ENCODE data around the gene PITPNC1. TPM values are rescaled to one million over a fixed set of nuclear protein-coding genes. Genes with fewer than 3 reads are reported as not detected.
"Not testable (repeated sequence)": the region's sequence is repeated elsewhere in the genome, so short reads cannot be mapped to it uniquely, and the experiment has no call there.

Gene PITPNC1
- total RNA-seq, 2 experiments from 2014 or later = 44.9 to 67.6 TPM

DNA sequence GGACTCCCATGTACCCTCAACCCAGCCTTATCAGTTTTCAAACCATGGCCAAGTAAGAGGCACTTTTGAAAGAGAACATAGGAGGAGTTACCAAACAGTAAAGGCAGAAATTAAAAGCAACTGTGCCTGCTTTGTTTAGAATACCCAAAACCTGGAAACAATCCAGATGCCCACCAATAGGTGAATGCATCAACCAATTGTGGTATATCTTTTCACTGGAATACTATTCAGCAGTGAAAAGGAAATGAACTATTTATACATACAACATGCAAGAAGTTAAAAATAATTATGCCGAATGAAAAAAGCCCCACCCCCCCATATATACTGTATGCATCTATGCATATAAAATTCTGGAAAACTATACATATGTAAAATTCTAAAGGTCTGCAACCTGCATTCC, 37.0 kb downstream of the PITPNC1 start:
- Mint-ChIP-seq H3K9me3 (ENCODE audit: low read depth) (no peaks in the 10 kb centered on the region), H3K4me3 (no peak overlapping the region), H3K27me3 (no peaks in the 10 kb centered on the region), H3K4me1 (peaks cover 15% of the 10 kb centered on the region), H3K36me3 (peaks cover 21% of the 10 kb centered on the region), H3K27ac (no peak overlapping the region)
- CTCF ChIA-PET = no interaction called here
- no peak for DNase-seq
- no peak for ATAC-seq

DNA sequence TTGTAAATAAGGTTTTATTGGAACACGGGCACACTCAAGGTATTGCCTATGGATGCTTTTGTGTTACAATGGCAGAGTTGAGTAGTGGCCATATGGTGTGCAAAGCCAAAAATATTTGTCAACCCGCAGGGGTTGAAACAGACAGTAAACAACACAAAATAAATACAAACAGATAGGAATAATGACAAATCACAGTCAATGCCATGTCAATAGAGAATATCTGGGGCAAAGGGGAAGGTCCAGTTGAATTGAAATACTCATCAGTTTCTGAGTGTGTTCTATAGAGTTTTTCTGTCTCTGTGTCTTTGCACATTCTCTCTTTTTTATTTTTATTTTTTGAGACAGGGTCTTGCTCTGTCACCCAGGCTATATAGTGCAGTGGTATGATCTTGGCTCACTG, 37.5 kb downstream of the PITPNC1 start:
- Mint-ChIP-seq H3K4me3 (no peak overlapping the region), H3K27ac (no peak overlapping the region)

DNA sequence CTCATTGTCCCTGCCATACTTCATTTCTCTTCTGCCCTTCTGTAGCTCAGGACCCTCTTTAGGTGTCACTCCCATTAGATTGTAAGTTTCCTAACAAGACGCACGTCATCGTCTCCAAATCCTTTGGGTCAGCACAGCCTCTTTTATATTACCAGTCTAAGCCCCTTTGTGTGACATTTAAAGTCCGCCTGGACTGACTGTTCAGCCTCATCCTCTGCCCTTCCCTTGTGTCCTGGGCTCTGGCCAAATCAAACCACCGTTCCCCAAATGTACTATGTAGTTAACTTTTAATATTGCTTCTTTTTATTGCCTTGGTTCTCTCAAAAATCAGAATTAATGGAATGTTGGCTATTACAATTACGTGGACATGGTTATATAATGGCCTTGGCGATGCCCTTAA, 38.2 kb downstream of the PITPNC1 start:
- no peaks in the 10 kb centered on the region for H3K9me3 Mint-ChIP-seq (ENCODE audit: low read depth)
- ATAC-seq (no peak), DNase-seq (no peak)
- CTCF ChIA-PET = no interaction called here
- H3K27ac Mint-ChIP-seq = no peak overlapping the region
- peaks cover 17% of the 10 kb centered on the region for H3K36me3 Mint-ChIP-seq
- no peaks in the 10 kb centered on the region for H3K27me3 Mint-ChIP-seq
- H3K4me3 Mint-ChIP-seq = no peak overlapping the region
- peaks cover 20% of the 10 kb centered on the region for H3K4me1 Mint-ChIP-seq

More for the DNA sequence above, 37.5 kb downstream of the PITPNC1 start:
- no peak for ATAC-seq
- CTCF ChIA-PET = no interaction called here
- Mint-ChIP-seq H3K27me3 (no peaks in the 10 kb centered on the region), H3K4me1 (peaks cover 16% of the 10 kb centered on the region), H3K9me3 (ENCODE audit: low read depth) (no peaks in the 10 kb centered on the region), H3K36me3 (peaks cover 19% of the 10 kb centered on the region)
- DNase-seq = no peak

DNA sequence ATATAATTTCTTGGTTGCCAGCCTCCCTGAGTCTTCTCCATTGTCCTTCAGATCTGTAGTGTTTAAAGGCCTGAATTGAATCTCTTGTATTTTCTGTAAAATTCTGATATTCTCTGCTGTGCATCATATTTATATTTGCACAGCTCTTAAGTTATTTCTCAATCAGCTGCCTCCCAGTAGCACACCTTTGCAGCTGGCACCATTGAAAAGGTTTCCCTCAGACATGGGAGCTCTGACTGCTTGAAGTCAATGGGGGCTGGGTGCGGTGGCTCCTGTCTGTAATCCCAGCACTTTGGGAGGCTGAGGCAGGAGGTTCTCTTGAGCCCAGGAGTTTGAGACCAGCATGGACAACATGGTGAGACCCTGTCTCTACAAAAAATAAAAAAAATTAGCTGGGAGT, 40.4 kb downstream of the PITPNC1 start:
- peaks cover 15% of the 10 kb centered on the region for H3K36me3 Mint-ChIP-seq
- no peaks in the 10 kb centered on the region for H3K9me3 Mint-ChIP-seq (ENCODE audit: low read depth)
- no peak overlapping the region for H3K27ac Mint-ChIP-seq
- no peak for DNase-seq
- no peak overlapping the region for H3K4me3 Mint-ChIP-seq
- no peaks in the 10 kb centered on the region for H3K27me3 Mint-ChIP-seq
- H3K4me1 Mint-ChIP-seq = peaks cover 38% of the 10 kb centered on the region
- CTCF ChIA-PET = no interaction called here
- no peak for ATAC-seq

DNA sequence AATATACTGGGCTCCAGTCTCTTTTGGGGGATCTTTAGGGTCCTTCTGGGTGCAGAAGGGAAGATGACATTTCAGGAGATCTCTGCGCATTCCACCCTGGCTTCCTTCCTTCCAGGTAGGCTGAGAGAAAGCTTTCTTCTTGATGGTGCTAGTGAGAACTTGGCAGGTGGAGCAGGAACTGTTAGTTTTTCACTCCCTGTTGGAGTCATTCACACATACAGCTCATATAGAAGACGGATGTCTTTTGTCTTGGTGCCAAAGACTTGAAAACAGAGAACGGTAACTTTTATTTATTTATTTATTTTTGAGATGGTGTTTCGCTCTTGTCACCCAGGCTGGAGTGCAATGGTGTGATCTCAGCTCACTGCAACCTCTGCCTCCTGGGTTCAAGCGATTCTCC, 43.9 kb downstream of the PITPNC1 start:
- no peak for DNase-seq
- no peak for ATAC-seq
- Mint-ChIP-seq H3K36me3 (peaks cover 18% of the 10 kb centered on the region), H3K9me3 (ENCODE audit: low read depth) (no peaks in the 10 kb centered on the region), H3K27me3 (no peaks in the 10 kb centered on the region), H3K27ac (peak overlapping the region; percentile 77), H3K4me1 (peaks cover 55% of the 10 kb centered on the region), H3K4me3 (no peak overlapping the region)
- CTCF ChIA-PET = interaction anchor here (1.3 to 4.4 kb wide), 5 partner anchors 14 to 54 kb away, joined by 3 to 17 read pairs (median 6); no protein-coding TSS in a partner anchor

DNA sequence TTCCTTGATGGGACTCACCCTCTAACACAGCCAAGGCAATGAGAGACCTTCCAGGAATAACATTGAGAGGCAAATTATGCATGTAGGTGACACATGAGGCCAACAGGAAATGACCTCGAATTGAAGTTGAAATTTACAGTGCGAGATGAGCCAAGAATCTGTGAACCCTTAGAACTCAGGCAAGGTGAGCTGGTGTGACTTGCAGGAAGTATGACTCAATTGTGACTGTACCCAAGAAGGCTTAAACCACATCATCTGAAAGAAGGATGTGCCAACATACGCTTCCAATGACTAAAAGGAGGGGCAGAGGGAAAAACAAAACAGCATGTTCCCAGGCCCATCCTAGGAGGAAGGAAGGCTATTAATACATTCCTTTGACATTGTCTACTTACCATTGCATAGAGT, 44.8 kb downstream of the PITPNC1 start:
- Mint-ChIP-seq H3K27ac (peak overlapping the region; percentile 77), H3K9me3 (ENCODE audit: low read depth) (no peaks in the 10 kb centered on the region), H3K4me3 (no peak overlapping the region), H3K36me3 (peaks cover 23% of the 10 kb centered on the region), H3K27me3 (no peaks in the 10 kb centered on the region), H3K4me1 (peaks cover 57% of the 10 kb centered on the region)
- CTCF ChIA-PET = interaction anchor here (1.3 to 4.4 kb wide), 6 partner anchors 13 to 53 kb away, joined by 3 to 17 read pairs (median 9); no protein-coding TSS in a partner anchor
- ATAC-seq (peak; percentile 98), DNase-seq (peak; percentile 77)

DNA sequence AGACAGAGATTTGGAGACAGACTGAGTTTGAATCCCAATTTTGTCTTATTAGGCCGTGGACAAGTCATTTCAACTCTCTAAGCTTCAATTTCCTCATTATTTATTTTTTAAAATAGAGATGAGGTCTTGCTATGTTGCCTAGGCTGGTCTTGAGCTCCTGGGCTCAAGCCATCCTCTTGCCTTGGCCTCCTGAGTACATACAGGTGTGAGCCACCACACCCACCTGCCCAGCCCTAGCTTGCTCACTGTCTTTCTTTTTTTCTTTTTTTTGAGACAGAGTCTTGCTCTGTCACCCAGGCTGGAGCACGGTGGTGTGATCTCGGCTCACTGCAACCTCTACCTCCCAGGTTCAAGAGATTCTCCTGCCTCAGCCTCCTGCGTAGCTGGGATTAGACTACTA, 45.2 kb downstream of the PITPNC1 start:
- not testable (repeated sequence) for H3K27me3 Mint-ChIP-seq; H3K9me3 Mint-ChIP-seq (ENCODE audit: low read depth); DNase-seq; H3K4me3 Mint-ChIP-seq
- ATAC-seq = peak; percentile 15
- CTCF ChIA-PET = interaction anchor here (1.3 to 4.4 kb wide), 6 partner anchors 13 to 53 kb away, joined by 3 to 17 read pairs (median 9); no protein-coding TSS in a partner anchor
- Mint-ChIP-seq H3K36me3 (peaks cover 23% of the 10 kb centered on the region), H3K4me1 (peaks cover 58% of the 10 kb centered on the region), H3K27ac (peak overlapping the region; percentile 77)

DNA sequence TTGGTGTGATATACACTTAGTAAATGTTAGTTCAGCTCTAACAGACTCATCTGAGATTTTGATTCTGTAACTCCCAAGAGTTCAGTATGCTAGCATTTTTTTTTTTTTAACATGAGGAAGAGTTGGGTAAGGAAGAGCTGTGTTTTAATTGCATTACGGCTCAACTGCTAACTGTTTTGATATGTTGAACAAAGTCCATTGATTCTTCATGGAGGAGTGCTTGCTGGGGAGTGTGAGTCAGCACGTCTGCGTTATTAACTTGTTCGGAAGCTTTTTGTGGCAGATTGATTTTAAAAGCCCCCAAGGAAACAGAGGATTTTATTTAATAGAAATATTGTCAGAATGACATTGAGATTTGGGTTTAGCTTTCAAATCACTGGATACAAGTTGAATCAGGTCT, 45.8 kb downstream of the PITPNC1 start:
- H3K9me3 Mint-ChIP-seq (ENCODE audit: low read depth) = no peaks in the 10 kb centered on the region
- peak overlapping the region; percentile 68 for H3K27ac Mint-ChIP-seq
- no peaks in the 10 kb centered on the region for H3K27me3 Mint-ChIP-seq
- ATAC-seq (no peak), DNase-seq (no peak)
- CTCF ChIA-PET = interaction anchor here (1.3 to 4.4 kb wide), 4 partner anchors 18 to 52 kb away, joined by 5 to 17 read pairs (median 9); no protein-coding TSS in a partner anchor
- H3K4me3 Mint-ChIP-seq = no peak overlapping the region
- H3K4me1 Mint-ChIP-seq = peaks cover 61% of the 10 kb centered on the region
- peaks cover 23% of the 10 kb centered on the region for H3K36me3 Mint-ChIP-seq

DNA sequence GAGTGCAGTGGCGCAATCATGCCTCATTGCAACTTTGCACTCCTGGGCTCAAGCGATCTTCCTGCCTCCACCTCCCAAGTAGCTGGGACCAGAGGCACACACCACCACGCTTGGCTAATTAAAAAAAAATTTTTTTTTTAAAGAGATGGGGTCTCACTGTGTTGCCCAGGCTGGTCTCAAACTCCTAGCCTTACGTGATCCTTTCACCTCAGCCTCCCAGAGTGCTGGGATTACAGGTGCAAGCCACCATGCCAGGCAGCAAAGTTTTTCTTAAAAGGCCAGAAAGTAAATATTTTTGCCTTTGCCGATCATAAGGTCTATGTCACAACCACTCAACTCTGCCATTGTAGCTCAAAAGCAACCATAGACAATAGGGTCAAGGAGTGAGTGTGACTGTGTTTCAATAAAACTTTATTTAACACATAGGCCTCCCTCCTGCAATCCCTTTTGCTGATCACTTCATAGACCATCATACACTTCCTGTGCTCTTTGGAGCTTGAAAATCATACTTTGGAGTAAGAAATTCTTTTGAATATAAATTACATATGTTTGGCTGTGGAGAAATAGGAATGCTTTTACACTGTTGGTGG, 48.6 kb downstream of the PITPNC1 start:
- Mint-ChIP-seq H3K27ac (no peak overlapping the region), H3K9me3 (ENCODE audit: low read depth) (no peaks in the 10 kb centered on the region), H3K4me1 (peaks cover 50% of the 10 kb centered on the region), H3K4me3 (no peak overlapping the region), H3K36me3 (peaks cover 22% of the 10 kb centered on the region), H3K27me3 (no peaks in the 10 kb centered on the region)
- no peak for ATAC-seq
- CTCF ChIA-PET = interaction anchor here (1.1 kb wide), 1 partner anchor 49 kb away, joined by 3 read pairs; no protein-coding TSS in a partner anchor
- no peak for DNase-seq

DNA sequence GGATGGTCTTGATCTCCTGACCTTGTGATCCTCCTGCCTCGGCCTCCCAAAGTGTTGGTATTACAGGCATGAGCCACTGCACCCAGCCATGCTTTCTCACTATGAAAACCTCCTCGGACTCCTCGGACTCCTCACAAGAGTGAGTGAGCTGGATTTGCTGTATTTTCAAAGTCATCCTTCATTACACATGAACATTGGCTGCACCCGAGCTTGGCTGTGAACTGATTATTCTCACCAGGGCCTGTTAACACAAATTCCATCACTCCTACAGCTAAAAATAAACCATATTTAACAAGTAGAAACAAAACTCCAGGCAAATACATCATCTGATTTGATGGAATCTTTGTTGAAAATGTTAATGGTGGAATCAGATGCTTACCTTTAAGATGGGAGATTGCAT, 50.3 kb downstream of the PITPNC1 start:
- no peaks in the 10 kb centered on the region for H3K27me3 Mint-ChIP-seq
- H3K4me3 Mint-ChIP-seq = no peak overlapping the region
- peaks cover 46% of the 10 kb centered on the region for H3K4me1 Mint-ChIP-seq
- H3K27ac Mint-ChIP-seq = no peak overlapping the region
- peaks cover 27% of the 10 kb centered on the region for H3K36me3 Mint-ChIP-seq
- H3K9me3 Mint-ChIP-seq (ENCODE audit: low read depth) = no peaks in the 10 kb centered on the region
- CTCF ChIA-PET = interaction anchor here (0.8 kb wide), 1 partner anchor 19 kb away, joined by 3 read pairs; no protein-coding TSS in a partner anchor
- ATAC-seq = no peak
- no peak for DNase-seq

DNA sequence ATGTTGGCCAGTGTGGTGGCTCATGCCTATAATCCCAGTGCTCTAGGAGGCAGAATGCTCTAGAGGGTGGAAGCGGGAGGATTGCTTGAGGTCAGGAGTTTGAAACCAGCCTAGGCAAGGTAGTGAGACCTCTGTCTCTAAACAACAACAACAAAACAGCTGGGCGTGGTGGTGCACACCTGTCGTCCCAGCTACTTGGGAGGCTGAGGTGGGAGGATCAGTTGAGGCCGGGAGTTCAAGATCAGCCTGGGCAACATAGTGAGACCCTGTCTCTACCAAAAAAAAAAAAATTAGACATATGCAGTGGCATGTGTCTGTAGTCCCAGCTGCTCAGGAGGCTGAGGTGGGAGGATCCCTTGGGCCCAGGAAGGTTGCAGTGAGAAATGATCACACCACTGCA, 53.4 kb downstream of the PITPNC1 start:
- not testable (repeated sequence) for DNase-seq; H3K4me3 Mint-ChIP-seq; H3K27ac Mint-ChIP-seq; ATAC-seq; H3K9me3 Mint-ChIP-seq (ENCODE audit: low read depth); H3K27me3 Mint-ChIP-seq
- Mint-ChIP-seq H3K4me1 (peaks cover 55% of the 10 kb centered on the region), H3K36me3 (peaks cover 16% of the 10 kb centered on the region)
- CTCF ChIA-PET = interaction anchor here (1.5 to 8.8 kb wide), 4 partner anchors 11 to 52 kb away, joined by 6 to 57 read pairs (median 14); no protein-coding TSS in a partner anchor

DNA sequence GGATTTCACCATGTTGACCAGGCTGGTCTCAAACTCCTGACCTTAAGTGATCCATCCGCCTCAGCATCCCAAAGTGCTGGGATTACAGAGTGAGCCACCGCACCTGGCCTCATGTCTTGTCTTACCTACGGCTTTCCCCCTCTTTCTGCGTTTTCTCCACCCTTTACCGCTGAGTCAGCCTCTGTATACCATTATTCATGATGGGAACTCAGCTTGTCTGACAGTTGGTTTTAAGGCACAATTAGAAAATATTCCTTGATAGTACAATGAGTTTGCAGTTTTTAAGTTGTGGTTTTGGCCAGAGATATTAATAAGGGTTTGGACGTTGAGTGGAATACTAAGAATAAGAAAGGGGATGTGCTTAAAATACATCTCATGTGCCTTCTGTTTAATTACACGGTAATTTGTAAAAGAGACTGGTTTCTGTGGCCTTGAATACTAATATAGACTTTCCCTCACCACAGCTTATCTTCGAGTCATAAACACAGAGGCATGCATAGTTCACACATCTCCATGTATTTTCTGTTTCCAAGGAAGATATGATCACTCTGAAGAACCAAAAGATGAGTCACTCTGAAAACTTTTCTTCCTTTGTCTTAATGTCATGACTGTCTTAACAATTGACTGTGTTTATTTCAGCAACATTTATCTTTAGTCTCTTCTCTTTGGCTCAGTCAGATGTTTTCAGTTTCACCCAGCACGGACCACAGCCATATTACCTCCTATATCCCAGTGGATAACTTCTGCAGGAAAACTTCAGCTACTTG, 54.4 kb downstream of the PITPNC1 start:
- Mint-ChIP-seq H3K27ac (peak overlapping the region; percentile 76), H3K4me1 (peaks cover 62% of the 10 kb centered on the region), H3K9me3 (ENCODE audit: low read depth) (no peaks in the 10 kb centered on the region), H3K4me3 (no peak overlapping the region), H3K36me3 (peaks cover 10% of the 10 kb centered on the region), H3K27me3 (no peaks in the 10 kb centered on the region)
- ATAC-seq (peak; percentile 52), DNase-seq (no peak)
- CTCF ChIA-PET = interaction anchor here (1.5 to 8.8 kb wide), 4 partner anchors 10 to 53 kb away, joined by 6 to 57 read pairs (median 14); no protein-coding TSS in a partner anchor

DNA sequence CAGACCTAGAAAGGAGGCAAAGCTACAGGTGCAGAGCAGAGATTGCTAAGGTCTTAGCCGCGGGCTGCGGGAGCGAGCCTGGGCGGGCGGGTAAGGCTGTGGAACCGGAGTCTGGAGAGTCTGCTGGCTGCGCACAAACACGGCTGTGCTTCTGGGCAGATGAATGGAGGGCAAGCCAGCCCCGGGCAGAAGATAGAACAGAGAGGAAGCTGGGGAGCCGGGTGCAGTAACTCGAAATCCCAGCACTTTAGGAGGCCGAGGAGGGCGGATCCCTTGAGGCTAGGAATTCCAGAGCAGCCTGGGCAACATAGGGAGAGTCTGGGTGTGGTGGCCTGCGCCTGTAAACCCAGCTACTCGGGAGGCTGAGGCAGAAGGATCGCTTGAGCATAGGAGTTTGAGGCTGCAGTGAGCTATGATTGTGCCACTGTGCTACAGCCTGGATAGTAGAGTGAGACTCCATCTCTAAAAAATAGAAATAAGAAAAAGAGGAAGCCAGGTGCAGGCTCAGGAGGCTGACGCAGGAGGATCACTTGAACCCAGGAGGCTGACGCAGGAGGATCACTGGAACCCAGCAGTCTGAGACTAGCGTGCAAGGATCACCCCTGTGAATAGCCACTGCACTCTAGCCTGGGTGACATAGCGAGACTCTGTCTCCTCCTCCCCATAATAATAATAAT, 56.3 kb downstream of the PITPNC1 start:
- Mint-ChIP-seq H3K27ac (no peak overlapping the region), H3K4me1 (peaks cover 69% of the 10 kb centered on the region)

More for the DNA sequence above, 56.3 kb downstream of the PITPNC1 start:
- Mint-ChIP-seq H3K4me3 (no peak overlapping the region), H3K9me3 (ENCODE audit: low read depth) (no peaks in the 10 kb centered on the region), H3K36me3 (peaks cover 11% of the 10 kb centered on the region), H3K27me3 (no peaks in the 10 kb centered on the region)
- no peak for ATAC-seq
- CTCF ChIA-PET = interaction anchor here (1.6 to 8.8 kb wide), 4 partner anchors 42 to 59 kb away, joined by 5 to 57 read pairs (median 18); no protein-coding TSS in a partner anchor
- no peak for DNase-seq
